Mesenteric fat pad (tissue), 1 donor: ENCODE results near the gene SHC3. TPM values are rescaled to one million over a fixed set of nuclear protein-coding genes. Genes with fewer than 3 reads are reported as not detected.

Source experiments
- DNase-seq: peaks from one replicate; pipeline ENCODE4 v3.0.0-alpha.2; 2020; ENCODE audit warnings: low spot score
- total RNA-seq: library from RNA; stranded (reverse); fragmentation: NEBNext Ultra II Directional; extraction: Animal tissue kit (Norgen Biotek cat#: 25700); gene quantifications from one replicate; pipeline ENCODE4 v1.2.1, GENCODE V29; 2021
- donor health status: DM: yes; HTN: yes; CAD: no.

The SHC3 gene
- total RNA-seq, 1 donor from 2014 or later = 1.8 TPM

DNA sequence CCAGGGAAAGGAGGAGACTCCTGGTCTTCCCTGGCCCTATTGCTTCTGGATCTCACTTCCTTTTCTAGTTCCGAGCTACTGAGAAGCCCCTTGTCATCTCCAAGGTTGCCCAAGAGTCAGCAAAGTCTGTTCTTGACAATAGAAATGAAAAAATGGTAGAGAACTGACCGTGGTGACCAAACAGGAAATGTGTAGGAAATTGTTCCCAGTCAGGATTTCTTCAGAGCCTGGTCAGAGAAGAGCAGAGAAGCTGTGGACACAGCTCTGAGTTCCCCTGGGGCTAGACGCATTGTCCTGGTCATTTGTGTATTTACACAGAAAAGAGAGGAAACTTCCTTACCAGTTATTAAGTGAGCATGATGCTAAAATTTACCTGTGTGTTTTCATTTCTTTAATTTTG, 151.7 kb downstream of the SHC3 start:
- DNase-seq = no peak

DNA sequence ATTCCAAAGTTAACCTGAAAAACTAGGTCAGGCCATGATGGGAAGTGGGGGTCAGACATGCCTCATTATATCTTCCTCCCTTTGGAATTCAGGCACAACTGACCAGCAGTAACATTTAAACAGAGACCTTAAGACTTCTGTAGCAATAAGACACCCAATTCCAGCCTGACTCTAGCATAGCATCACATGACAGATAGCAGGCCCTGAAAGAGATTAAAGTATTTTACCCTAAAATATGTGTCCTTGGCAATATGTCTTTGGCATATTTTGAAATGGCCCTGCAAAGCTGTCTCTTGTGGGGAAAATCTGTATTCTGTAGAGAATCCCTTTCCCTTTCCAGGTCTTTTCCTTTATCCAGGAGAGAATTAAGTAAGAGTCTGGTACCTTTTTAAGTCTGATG, 153.1 kb downstream of the SHC3 start:
- no peak for DNase-seq

DNA sequence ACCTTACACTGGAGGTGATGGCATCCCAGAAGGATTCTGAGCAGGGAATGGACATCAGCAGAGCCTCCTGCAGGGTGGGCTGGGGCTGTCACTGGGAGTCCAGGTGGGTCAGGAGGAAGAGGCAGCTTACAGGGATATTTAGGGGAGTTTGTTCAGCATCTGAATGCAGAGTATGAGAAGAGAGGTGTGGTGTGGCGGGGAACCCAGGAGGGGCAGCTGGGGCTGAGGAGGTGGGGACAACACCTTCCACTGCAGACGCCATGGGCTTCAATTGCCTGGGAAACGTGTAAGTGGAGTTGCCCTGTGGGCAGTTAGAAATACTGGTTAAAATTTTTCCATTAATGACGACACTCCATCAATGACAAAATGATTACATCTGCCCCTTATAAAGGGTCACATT, 153.9 kb downstream of the SHC3 start:
- DNase-seq = no peak

DNA sequence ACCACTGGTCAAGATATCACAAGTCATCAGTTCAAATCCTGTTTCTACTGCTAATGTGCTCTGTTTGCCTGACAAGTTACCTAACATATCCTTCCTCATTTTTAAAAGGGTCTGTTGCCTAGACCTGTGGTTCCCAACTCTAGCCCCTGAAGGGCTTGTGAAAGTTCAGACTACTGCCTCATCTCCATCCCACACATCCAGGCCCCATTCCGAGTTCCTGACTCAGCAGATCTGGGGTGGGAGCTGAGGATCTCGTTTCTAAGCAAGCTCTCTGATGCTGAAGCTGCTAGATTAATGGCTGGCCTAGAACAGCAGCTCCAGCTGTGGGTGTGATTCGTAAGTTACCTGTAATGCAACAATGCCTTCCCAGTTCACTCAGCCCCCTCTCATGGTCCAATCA, 154.9 kb downstream of the SHC3 start:
- no peak for DNase-seq

DNA sequence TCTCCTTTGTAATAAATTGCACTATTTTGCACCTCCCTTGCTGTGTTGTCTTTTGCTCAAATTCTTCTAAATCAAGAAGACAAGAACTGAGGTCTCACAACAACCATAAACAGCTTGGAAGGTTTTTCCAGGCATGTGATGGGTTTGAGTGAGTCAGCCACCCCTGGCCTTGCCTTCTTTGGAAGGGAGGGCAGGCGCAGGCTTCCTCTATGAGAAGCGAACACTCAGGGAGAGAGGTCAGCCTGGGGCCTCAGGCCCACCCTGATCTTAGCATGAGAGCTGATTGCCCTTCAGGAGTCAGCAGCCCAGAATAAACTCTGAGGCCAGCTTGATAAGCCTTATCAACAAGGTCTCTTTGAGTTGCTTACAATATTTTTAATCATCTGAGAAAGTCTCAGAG, 155.7 kb downstream of the SHC3 start:
- DNase-seq = no peak

DNA sequence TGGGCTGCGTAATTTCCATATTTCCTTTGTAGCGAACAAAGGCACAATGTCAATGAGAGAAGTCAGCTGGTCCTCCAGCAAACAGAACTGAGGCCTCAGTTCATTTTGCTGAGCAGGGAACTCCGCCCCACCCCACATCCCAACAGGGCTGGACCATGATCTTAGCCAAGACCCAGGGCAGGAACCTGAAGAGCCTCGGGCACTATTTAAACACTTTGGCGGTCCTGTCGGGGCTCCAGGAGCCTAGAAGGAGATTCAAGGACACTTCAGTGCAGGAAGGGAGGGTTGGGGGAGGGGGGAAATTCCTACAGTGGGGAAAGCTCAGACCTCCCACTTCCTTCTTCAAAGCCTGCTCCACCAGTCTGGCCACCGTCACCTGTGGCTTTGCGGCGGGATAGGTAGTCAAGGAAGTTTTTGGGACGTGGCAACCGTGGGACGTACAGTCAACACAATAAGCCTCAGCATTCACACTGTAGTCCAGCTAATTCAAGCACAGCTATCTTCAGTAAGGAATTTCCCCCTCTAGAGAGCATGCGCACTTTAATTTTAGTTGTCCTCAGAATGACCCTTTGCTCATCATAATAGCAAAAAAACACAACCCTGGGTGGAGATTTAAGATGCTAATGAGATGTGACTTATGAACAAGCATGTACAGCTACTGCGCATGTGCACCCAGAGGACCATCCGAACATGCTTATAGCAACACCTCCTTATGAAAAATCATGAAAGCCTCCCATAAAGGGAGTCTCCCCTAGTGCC, 156.4 kb downstream of the SHC3 start:
- DNase-seq = no peak

DNA sequence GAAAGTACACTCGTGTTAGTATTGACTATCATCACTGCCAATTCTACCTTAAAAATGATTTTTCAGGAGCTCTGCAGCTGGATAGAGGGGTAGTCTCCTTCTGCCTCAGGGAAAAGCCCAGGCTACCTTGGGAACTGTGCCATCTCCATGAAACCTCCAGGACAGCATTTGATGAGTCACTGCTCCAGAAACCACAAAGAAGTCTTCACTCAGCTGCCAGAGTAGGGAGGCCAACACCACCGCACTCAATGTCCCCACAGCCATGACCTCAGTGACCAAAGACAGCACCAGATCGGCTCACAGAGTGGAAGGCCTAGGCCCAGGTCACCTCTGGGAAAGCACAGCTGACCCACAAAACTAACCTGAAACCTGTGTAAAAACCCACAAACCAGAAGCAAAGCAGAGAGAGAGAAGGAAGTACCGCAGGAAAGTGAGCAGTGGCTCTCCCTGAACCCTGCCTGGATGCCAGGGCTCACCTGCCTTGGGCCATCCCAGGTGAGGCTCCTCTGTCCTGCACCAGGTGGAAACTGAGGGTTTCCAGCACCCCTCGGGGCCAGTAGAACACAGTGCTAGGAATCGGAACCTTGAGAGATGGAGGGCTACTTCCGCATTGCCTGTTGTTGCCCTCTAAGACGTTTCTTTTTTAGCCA, 157.3 kb downstream of the SHC3 start:
- DNase-seq = no peak

DNA sequence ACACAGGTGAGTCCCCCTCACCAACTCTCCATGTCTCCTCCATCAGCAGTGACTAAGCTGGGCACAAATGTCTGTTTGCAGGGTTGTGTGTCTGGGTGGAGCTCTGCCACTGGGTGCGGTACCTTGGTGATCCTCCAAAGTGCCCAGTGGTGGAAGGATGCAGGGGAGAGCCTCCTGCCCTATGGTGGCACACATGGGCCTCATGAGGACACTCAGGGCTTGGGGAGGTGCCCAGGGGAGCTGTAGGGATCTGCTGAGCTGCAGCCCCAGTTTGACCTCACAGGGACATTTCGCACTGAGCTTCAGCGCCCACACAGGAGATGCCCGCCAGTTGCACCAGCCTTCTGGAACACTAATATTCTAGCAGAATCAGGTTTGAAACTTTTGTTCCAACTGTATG, 157.9 kb downstream of the SHC3 start:
- no peak for DNase-seq

DNA sequence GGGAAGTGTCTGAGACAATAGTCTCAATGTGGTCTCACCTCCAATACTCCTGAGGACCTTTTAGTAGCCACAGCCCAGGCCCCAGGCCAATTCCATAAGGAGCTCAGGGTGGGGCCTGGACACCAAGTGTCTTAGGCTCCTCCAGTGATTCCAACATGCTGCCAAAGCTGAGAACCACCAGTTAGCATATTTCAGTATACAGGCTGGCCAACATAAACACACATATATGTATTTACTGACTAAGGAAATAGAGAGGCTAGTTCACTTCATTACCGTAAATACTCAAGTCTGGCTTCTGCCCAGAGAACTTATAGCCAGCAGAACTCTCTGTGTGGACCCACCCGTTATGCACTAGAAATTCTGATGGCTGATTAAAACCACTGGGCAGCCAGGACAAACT, 163.3 kb downstream of the SHC3 start:
- DNase-seq = no peak

DNA sequence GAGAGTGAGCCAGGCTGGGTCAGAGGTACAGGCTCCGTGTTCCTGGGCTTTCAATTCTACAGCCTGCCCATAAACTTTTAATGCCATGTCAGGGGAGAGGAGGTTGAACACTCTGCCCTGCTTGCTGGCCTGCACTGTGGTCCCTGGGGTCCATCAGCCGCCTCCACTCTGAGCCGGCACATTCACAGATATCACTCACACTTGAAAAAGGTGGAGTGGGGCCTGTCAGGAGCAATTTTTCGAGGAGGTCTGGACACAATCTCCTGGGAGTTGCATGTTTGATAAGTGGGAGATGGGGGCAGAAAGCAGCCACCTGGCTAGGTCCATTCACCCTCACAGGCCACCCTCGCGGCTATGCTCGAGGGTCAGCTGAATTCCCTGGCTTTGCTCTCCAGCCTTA, 164.5 kb downstream of the SHC3 start:
- DNase-seq = no peak

DNA sequence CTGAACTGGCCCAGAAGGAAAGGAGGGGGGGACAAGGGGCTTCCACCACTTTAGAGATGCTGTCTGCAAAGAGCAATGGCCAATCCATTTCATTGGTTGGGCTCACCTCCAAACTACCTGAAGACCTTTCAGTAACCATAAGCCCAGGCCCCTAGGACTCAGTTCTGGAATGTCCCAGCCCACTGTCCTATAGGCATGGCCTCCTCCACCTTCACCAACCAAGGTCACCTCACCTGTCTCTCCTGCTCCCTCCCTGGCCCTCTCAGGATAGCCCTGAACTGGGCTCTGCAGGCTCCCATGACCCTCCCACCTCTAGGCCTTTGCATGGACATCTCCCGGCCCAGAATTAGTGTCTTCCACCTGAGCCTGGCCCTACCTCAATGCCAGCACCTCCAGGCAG, 165.0 kb downstream of the SHC3 start:
- DNase-seq = no peak

DNA sequence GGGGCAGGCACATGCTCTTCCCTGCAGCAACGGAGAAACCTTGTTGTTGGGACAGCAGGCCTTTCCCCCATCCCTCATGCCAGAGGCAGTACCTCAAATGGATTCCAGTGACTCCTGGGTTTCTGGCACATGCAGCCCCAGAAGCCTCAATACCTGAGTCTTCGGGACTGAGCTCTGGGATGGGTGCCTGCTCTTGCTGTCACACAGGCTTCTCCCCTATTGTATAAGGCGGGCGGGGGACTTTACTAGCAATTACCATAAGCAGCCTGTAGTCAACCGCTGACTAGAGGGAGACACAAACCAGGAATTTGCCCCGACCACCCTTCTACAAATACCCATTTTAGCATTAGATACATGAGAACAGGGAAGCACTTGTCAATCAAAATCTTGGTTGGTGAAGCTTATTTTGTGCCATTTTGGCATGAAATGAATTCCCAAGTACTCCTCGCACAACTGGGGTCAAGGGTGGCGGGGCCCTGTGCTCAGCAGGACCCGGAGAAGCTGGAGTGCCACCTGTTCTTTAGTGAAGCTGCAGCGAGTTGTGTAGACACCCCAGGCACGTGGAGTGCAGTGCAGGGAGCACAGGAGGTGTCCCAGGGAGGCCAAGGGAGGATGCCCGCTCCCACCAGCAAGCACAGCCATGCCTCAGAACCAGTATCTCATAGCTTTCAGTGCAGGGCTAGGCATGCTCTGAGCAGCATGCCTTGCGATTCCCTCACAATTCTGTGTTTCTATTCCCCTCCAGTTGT, 166.2 kb downstream of the SHC3 start:
- no peak for DNase-seq

DNA sequence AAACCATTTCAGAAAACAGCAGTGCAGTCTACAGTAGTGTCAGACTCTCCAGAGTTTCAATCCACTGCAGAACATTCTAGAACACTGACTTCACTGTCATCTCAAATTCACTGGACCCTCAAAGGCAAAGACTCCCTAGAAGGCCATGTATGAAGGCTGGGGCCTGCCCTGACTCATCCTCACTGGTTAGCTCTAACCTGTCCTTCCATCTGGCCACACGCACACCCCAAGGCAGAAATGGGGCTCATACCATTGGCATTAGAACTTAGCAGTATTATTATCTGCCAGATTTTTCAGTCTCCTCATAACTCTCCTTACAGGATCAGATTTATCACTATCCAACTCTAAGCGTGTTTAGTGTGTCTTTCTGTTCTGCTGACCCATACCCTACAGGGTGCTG, 166.9 kb downstream of the SHC3 start:
- DNase-seq = no peak

DNA sequence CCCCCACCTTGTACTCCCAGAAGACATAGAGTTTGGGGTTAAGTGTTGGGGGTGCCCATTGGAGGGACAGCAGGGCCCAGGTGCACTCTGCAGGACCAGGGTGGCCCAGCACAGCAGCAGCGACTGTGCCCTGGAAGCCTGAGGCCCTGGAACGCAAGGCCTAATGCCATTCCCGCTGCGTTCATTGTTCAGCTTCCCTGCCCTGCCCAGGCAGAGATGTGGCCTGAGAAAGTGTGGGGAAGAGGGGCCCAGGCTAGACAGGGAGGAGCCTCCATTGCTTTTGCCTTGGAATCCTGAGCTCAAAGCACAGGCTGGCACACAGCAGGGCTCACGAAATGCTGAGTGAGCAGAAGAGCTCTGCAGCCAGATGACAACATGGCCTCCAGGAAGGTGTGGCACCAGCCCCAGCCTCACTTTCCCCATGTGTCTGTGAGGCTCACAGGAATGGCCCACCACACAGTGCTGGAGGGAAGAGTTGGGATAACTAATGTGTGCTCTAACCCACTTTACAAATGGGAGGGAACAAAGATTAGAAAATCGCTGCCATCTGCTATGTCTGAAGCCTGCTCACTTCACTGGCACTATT, 168.0 kb downstream of the SHC3 start:
- DNase-seq = no peak

DNA sequence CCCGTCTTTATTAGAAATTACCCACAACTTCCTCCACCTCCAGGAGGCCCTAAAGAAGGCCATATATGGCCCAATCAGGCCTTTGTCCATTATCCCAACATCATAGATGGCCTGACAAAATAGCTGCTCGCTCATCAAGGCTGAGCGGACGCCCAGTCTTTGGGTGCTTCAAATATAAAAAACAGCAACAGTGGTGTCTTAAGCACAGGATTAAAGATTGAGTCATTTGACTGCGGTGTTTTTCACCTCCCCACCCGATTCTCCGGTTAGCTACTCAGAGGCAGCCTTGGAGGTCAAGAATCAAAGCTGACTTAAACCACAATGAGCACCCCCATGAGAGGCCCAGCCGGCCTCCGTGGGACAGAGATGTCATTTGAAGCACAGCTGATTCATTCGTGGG, 168.6 kb downstream of the SHC3 start:
- DNase-seq = no peak

DNA sequence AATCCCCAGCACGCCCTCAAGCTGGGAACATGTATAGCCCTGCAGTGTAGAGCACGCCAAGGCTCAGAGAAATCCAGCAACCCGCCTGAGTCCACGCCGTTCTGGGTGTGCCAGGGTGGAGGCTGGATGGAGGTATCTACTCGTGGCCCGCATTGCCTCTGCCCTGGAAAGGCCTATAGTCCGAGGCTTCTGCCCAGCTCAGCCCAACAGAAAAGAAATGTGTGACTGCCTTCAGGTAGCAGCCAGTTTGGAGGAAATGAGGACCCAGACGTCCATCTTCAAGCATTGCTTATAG, 169.1 kb downstream of the SHC3 start:
- DNase-seq = no peak

DNA sequence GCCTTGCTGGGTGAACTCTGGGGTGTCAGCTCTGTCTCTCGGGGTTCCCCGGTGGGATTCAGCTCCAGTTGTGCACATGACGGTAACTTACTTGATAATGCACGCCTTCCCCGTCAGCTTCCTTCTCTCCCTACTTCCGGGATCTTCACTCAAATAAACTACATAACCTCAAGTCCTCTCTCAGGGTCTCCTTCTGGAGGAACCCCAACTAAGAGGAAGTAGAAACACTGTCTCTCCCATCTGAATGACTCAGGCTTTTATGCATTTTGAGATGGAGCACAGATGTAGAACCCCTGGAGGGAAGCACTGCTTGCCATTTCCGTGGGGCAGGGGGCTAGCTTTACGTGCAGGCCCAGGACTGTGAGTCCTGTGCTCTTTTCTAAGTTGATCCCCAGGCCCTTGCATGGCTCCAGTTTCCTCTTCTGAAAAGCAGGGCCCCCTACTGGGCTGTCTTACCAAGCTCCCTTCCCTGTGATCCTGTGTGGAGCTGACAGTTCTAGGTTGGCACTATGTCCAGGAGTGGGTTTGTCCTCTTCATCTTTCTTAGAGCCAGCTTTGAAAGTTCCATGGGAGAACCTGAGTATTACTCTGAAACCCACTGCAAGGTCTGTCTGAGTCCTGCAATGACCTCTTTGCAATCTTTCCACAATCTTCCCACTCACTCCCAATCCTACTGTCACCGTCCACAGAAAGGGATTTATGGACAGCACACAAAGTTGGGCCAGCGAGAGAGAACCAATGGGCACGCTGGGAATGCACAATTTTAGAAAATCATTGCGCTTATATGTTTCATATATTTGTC, 169.7 kb downstream of the SHC3 start:
- no peak for DNase-seq

DNA sequence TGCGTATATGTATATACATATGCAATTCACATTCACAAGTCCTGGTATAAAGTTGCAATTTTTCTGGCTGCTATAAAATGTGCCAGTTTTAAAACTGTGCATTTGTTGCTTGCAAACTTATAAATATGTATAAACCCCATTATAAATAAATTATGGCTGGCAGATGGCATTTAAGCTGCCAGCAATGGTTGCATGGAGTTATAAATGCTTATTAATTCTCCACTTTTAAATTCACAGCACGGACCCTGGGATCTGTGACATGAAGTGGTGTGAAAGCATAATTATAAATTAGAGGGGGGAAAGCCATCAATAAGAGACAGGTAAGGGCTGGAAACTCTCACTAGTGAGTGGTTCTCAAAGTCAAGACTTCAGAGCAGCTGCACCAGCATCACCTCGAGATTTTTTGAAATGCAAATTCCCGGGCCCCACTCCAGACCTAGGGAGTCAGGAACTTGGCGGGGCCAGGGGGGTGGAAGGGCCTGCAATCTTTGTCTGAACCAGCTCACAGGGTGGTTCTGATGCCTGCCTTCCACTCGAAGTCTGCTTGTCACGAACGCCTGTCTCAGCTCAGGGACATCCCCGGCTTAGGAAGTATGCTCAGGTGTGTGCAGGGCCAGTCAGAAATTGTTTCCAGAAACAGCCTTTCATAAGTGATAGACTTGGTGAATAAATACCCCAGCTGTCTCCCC, 170.4 kb downstream of the SHC3 start:
- no peak for DNase-seq

DNA sequence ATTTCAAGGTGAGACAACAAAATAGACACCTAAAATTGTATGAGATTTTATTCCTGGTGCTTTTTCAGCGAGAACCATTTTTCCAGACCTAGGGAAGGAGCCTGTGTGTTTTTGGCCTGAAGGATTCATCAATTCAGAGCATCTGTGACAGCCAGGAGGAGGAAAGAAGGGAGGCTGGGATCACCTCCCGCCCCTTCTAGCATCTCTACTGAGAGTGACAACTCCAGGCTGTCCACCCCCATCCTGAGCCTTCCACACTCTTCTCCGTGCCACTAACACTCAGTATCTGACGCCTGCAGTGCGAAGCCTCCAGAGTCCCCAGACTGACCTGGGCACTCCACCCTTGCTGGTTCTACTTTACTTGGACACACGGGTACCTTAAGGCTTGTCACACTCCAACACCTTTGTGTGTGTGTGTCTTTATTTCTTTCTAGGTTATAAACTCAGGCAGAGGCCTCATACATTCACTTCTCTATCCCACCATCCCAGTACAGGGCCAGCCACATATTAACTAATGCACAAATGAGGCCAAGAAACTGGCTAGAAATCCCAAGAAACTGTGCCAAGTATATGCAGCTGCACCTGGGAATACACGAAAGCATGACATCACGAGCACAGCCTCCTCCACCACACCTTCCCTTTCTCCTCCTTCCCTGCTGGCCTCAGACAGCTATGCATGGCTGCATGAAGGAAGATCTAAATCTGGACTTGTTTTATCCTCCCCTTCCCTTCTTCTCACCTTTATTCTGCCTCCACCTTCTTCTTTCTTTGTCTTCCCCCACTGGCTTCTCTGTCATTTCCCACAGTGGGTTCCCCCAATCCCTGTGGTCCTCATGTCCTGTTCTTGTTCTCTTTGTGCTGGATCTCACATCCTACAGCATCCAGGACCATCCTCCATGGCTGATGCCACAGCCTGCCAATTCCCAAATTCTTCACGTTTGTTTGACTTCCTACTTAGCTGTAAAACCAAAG, 171.3 kb downstream of the SHC3 start:
- no peak for DNase-seq

DNA sequence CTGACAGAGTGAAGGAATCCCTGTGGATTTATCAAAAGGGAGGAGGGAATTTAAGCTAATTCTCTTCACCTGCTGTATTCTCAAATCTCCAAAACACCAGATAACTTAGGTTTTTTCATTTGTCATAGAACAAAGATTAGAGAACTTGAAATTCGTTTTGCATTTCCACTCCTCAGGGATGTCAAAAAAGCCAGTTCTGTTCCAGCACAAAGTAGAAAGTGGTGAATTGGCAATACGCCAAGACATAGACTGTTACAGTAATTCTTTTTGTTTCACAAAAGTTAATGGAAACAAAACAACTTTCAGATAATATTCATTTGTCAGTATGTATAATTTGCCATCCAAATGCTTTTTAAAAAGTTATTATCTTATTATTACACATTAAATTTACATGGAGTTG, 172.4 kb downstream of the SHC3 start:
- DNase-seq = no peak
